ENCODE data around the gene CDC42BPA. TPM values are rescaled to one million over a fixed set of nuclear protein-coding genes. Genes with fewer than 3 reads are reported as not detected.
"Not testable (repeated sequence)": the region's sequence is repeated elsewhere in the genome, so short reads cannot be mapped to it uniquely, and the experiment has no call there.

The CDC42BPA gene
- total and polyA plus RNA-seq, 7 experiments from 2014 or later, result 0.05 to 2.0 (median 1.2) TPM; not detected in 1

- Histone ChIP-seq H3K9me3 (ENCODE audit: control insufficient read depth in 2 of 3, low read length in 3 of 3) (no peaks in the 10 kb centered on the region), H3K36me3 (ENCODE audit: control insufficient read depth in 2 of 3, insufficient read depth in 3 of 3, low read length in 3 of 3) (no peaks in the 10 kb centered on the region), H3K27me3 (ENCODE audit: control insufficient read depth in 2 of 2, insufficient read depth in 2 of 2, low read length in 2 of 2) (no peaks in the 10 kb centered on the region), H3K27ac (ENCODE audit: low read depth, low read length) (no peak overlapping the region), H3K4me1 (ENCODE audit: control insufficient read depth in 2 of 2, insufficient read depth in 2 of 2, low read length in 2 of 2) (no peaks in the 10 kb centered on the region), H3K4me3 (ENCODE audit: low read length) (no peak overlapping the region)
- H3K9me3 Mint-ChIP-seq, result no peaks in the 10 kb centered on the region
- no peak overlapping the region for H3K4me3 Mint-ChIP-seq
- DNase-seq, result no peak
- POLR2A ChIA-PET, result no interaction called here
- no peaks in the 10 kb centered on the region for H3K4me1 Mint-ChIP-seq
- no peak for ATAC-seq
- intact Hi-C loops (cut with micrococcal nuclease), result no loop called here
- no peaks in the 10 kb centered on the region for H3K36me3 Mint-ChIP-seq
- CTCF ChIA-PET, result no interaction called here
- H3K27me3 Mint-ChIP-seq, result peaks cover 0 to 16% (median 5%) of the 10 kb centered on the region in 5 donors
- no peak overlapping the region for H3K27ac Mint-ChIP-seq
Measured at GRCh38 chr1:227155688-227156087, 162.6 kb downstream of the CDC42BPA start.

GRCh38 chr1:227155004-227155403 lies 163.3 kb downstream of the CDC42BPA start:
- Histone ChIP-seq H3K4me1 (ENCODE audit: control insufficient read depth in 2 of 2, insufficient read depth in 2 of 2, low read length in 2 of 2) (no peaks in the 10 kb centered on the region), H3K9me3 (ENCODE audit: control insufficient read depth in 2 of 3, low read length in 3 of 3) (no peaks in the 10 kb centered on the region), H3K27ac (ENCODE audit: low read depth, low read length) (no peak overlapping the region), H3K27me3 (ENCODE audit: control insufficient read depth in 2 of 2, insufficient read depth in 2 of 2, low read length in 2 of 2) (no peaks in the 10 kb centered on the region), H3K36me3 (ENCODE audit: control insufficient read depth in 2 of 3, insufficient read depth in 3 of 3, low read length in 3 of 3) (no peaks in the 10 kb centered on the region), H3K4me3 (ENCODE audit: low read length) (no peak overlapping the region)
- intact Hi-C loops (cut with micrococcal nuclease), result no loop called here
- ATAC-seq, result no peak
- ChIA-PET POLR2A (no interaction called here), CTCF (no interaction called here)
- Mint-ChIP-seq H3K27me3 (peaks cover 0 to 16% (median 5%) of the 10 kb centered on the region in 5 donors), H3K36me3 (no peaks in the 10 kb centered on the region), H3K4me1 (no peaks in the 10 kb centered on the region), H3K27ac (no peak overlapping the region), H3K9me3 (no peaks in the 10 kb centered on the region), H3K4me3 (no peak overlapping the region)
- DNase-seq, result no peak

GRCh38 chr1:227152525-227152924 lies 165.8 kb downstream of the CDC42BPA start:
- intact Hi-C loops (cut with micrococcal nuclease), result no loop called here
- no peaks in the 10 kb centered on the region for H3K36me3 Mint-ChIP-seq
- Histone ChIP-seq H3K4me1 (ENCODE audit: control insufficient read depth in 2 of 2, insufficient read depth in 2 of 2, low read length in 2 of 2) (no peaks in the 10 kb centered on the region), H3K27ac (ENCODE audit: low read depth, low read length) (no peak overlapping the region), H3K27me3 (ENCODE audit: control insufficient read depth in 2 of 2, insufficient read depth in 2 of 2, low read length in 2 of 2) (no peaks in the 10 kb centered on the region), H3K36me3 (ENCODE audit: control insufficient read depth in 2 of 3, insufficient read depth in 3 of 3, low read length in 3 of 3) (no peaks in the 10 kb centered on the region), H3K4me3 (ENCODE audit: low read length) (no peak overlapping the region), H3K9me3 (ENCODE audit: control insufficient read depth in 2 of 3, low read length in 3 of 3) (no peaks in the 10 kb centered on the region)
- no peak overlapping the region for H3K27ac Mint-ChIP-seq
- no peak for DNase-seq
- H3K27me3 Mint-ChIP-seq, result peaks cover 0 to 22% (median 6%) of the 10 kb centered on the region in 5 donors
- POLR2A ChIA-PET, result no interaction called here
- H3K9me3 Mint-ChIP-seq, result no peaks in the 10 kb centered on the region
- no peak for ATAC-seq
- H3K4me3 Mint-ChIP-seq, result no peak overlapping the region
- CTCF ChIA-PET, result no interaction called here
- H3K4me1 Mint-ChIP-seq, result no peaks in the 10 kb centered on the region

GRCh38 chr1:227140376-227140775 lies 177.9 kb downstream of the CDC42BPA start:
- POLR2A ChIA-PET, result no interaction called here
- no peaks in the 10 kb centered on the region for H3K4me1 ChIP-seq (ENCODE audit: control insufficient read depth in 2 of 2, insufficient read depth in 2 of 2, low read length in 2 of 2)
- intact Hi-C loops (cut with micrococcal nuclease), result no loop called here
- no peaks in the 10 kb centered on the region for H3K27me3 ChIP-seq (ENCODE audit: control insufficient read depth in 2 of 2, insufficient read depth in 2 of 2, low read length in 2 of 2)
- H3K4me1 Mint-ChIP-seq, result no peaks in the 10 kb centered on the region
- no peak overlapping the region for H3K4me3 Mint-ChIP-seq
- H3K9me3 ChIP-seq (ENCODE audit: control insufficient read depth in 2 of 3, low read length in 3 of 3), result no peaks in the 10 kb centered on the region
- no peaks in the 10 kb centered on the region for H3K36me3 ChIP-seq (ENCODE audit: control insufficient read depth in 2 of 3, insufficient read depth in 3 of 3, low read length in 3 of 3)
- H3K27ac ChIP-seq (ENCODE audit: low read depth, low read length), result no peak overlapping the region
- H3K4me3 ChIP-seq (ENCODE audit: low read length), result no peak overlapping the region
- H3K36me3 Mint-ChIP-seq, result no peaks in the 10 kb centered on the region
- no peaks in the 10 kb centered on the region for H3K9me3 Mint-ChIP-seq
- H3K27ac Mint-ChIP-seq, result no peak overlapping the region
- CTCF ChIA-PET, result no interaction called here
- ATAC-seq, result no peak
- H3K27me3 Mint-ChIP-seq, result peaks cover 0 to 4% (median 0%) of the 10 kb centered on the region in 5 donors
- DNase-seq, result no peak

GRCh38 chr1:227136210-227136820 lies 182.0 kb downstream of the CDC42BPA start:
- no peaks in the 10 kb centered on the region for H3K9me3 ChIP-seq (ENCODE audit: control insufficient read depth in 2 of 3, low read length in 3 of 3)
- ATAC-seq (no peak), DNase-seq (no peak)
- Mint-ChIP-seq H3K9me3 (no peaks in the 10 kb centered on the region), H3K4me3 (no peak overlapping the region), H3K27me3 (peaks cover 6 to 17% (median 9%) of the 10 kb centered on the region in 5 donors), H3K36me3 (peaks cover 0 to 7% (median 0%) of the 10 kb centered on the region in 5 donors), H3K4me1 (no peaks in the 10 kb centered on the region), H3K27ac (no peak overlapping the region)
- no peaks in the 10 kb centered on the region for H3K4me1 ChIP-seq (ENCODE audit: control insufficient read depth in 2 of 2, insufficient read depth in 2 of 2, low read length in 2 of 2)
- CTCF ChIA-PET, result no interaction called here
- H3K36me3 ChIP-seq (ENCODE audit: control insufficient read depth in 2 of 3, insufficient read depth in 3 of 3, low read length in 3 of 3), result no peaks in the 10 kb centered on the region
- no peak overlapping the region for H3K27ac ChIP-seq (ENCODE audit: low read depth, low read length)
- POLR2A ChIA-PET, result no interaction called here
- H3K4me3 ChIP-seq (ENCODE audit: low read length), result no peak overlapping the region
- H3K27me3 ChIP-seq (ENCODE audit: control insufficient read depth in 2 of 2, insufficient read depth in 2 of 2, low read length in 2 of 2), result no peaks in the 10 kb centered on the region
- intact Hi-C loops (cut with micrococcal nuclease), result no loop called here

GRCh38 chr1:227134686-227135314 lies 183.5 kb downstream of the CDC42BPA start:
- no peak overlapping the region for H3K4me3 Mint-ChIP-seq

DNA sequence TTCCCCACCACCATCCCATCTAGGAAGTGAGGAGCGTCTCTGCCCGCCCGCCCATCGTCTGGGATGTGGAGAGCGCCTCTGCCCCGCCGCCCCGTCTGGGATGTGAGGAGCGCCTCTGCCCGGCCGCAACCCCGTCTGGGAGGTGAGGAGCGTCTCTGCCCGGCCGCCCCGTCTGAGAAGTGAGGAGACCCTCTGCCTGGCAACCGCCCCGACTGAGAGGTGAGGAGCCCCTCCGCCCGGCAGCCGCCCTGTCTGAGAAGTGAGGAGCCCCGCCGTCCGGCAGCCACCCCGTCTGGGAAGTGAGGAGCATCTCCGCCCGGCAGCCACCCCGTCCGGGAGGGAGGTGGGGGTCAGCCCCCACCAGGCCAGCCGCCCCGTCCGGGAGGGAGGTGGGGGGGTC lies 185.6 kb downstream of the CDC42BPA start:
- H3K4me3 ChIP-seq (ENCODE audit: low read length); H3K9me3 Mint-ChIP-seq; H3K9me3 ChIP-seq (ENCODE audit: control insufficient read depth in 2 of 3, low read length in 3 of 3); ATAC-seq; DNase-seq; H3K4me1 Mint-ChIP-seq; H3K4me3 Mint-ChIP-seq; H3K36me3 Mint-ChIP-seq; CTCF ChIA-PET; H3K27me3 ChIP-seq (ENCODE audit: control insufficient read depth in 2 of 2, insufficient read depth in 2 of 2, low read length in 2 of 2); H3K27ac ChIP-seq (ENCODE audit: low read depth, low read length); H3K4me1 ChIP-seq (ENCODE audit: control insufficient read depth in 2 of 2, insufficient read depth in 2 of 2, low read length in 2 of 2); intact Hi-C loops (cut with micrococcal nuclease); POLR2A ChIA-PET; H3K36me3 ChIP-seq (ENCODE audit: control insufficient read depth in 2 of 3, insufficient read depth in 3 of 3, low read length in 3 of 3); H3K27ac Mint-ChIP-seq: not testable (repeated sequence)
- H3K27me3 Mint-ChIP-seq, result peaks cover 6 to 23% (median 9%) of the 10 kb centered on the region in 5 donors

More at GRCh38 chr1:227134686-227135314, 183.5 kb downstream of the CDC42BPA start:
- H3K27ac ChIP-seq (ENCODE audit: low read depth, low read length), result no peak overlapping the region
- H3K36me3 ChIP-seq (ENCODE audit: control insufficient read depth in 2 of 3, insufficient read depth in 3 of 3, low read length in 3 of 3), result no peaks in the 10 kb centered on the region
- no peaks in the 10 kb centered on the region for H3K9me3 ChIP-seq (ENCODE audit: control insufficient read depth in 2 of 3, low read length in 3 of 3)
- ATAC-seq (no peak), DNase-seq (no peak)
- no peaks in the 10 kb centered on the region for H3K4me1 ChIP-seq (ENCODE audit: control insufficient read depth in 2 of 2, insufficient read depth in 2 of 2, low read length in 2 of 2)
- CTCF ChIA-PET, result interaction anchor here (0.7 kb wide), 1 partner anchor 27 kb away, joined by 3 read pairs; no protein-coding TSS in a partner anchor
- POLR2A ChIA-PET, result no interaction called here
- no peak overlapping the region for H3K4me3 ChIP-seq (ENCODE audit: low read length)
- no peaks in the 10 kb centered on the region for H3K4me1 Mint-ChIP-seq
- H3K27me3 Mint-ChIP-seq, result peaks cover 6 to 23% (median 9%) of the 10 kb centered on the region in 5 donors
- H3K36me3 Mint-ChIP-seq, result peaks cover 0 to 8% (median 0%) of the 10 kb centered on the region in 5 donors
- H3K27ac Mint-ChIP-seq, result no peak overlapping the region
- intact Hi-C loops (cut with micrococcal nuclease), result no loop called here
- no peaks in the 10 kb centered on the region for H3K9me3 Mint-ChIP-seq
- no peaks in the 10 kb centered on the region for H3K27me3 ChIP-seq (ENCODE audit: control insufficient read depth in 2 of 2, insufficient read depth in 2 of 2, low read length in 2 of 2)

Data from naive thymus-derived CD4-positive, alpha-beta T cell (primary cell).